Astrocyte of the cerebellum (primary cell): Measurements from ENCODE around the gene SMIM44.

Source experiments
- DNase-seq: peaks from one replicate; pipeline ENCODE4 v3.0.0-alpha.2; 2011; ENCODE audit warnings: low read depth
- H3K4me3 ChIP-seq: 2 replicates; pipeline ENCODE4 v1.5.1; 2011; ENCODE audit warnings: mild to moderate bottlenecking, low read depth, low read length, moderate library complexity
- in situ Hi-C: cut with HindIII; loops from 2 replicates; pipeline ENCODE4 v1.10.0; 2017; ENCODE audit warnings: low sequenced_read_pairs
- TF ChIP-seq, protein P1 (sequence below): IDR thresholded peaks from 2 replicates; pipeline ENCODE4 v1.5.1; 2012; ENCODE audit warnings: low read length, low read depth, moderate library complexity, mild to moderate bottlenecking; ENCODE audit errors: missing control alignments

SMIM44 gene

DNA sequence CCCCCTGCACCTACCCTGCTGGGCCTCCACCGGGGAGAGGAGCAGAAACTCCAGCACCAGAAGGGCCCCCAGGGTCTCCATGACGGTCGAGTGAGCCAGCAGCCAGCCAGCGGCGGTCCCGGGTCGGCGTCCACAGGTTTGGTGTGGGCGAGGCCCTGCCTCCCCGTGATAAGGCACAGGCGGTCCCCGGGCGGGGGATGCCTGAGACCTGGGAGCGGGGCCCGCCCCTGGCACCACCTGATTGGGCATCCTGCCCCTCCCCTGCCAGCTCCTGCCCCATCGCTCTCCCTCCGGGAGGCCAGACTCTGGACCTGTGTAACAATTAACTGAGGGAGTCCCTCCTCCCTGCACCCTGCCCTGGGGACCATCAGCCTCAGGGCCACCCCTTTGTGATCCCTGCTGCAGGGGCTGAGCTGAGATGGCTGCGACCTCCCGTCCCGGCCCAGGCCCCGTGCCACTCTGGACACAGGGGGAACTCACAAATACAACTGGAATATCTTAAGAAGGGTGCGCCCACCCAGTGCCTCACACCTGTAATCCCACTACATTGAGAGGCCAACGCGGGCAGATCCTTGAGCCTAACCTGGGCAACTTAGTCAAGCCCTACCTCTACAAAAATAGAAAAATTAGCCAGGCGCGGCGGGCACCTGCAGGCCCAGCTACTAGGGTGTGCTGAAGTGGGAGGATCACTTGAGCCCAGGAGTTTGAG lies 2.7 kb downstream of the SMIM44 start, which contains the start of gene SMIM24:
Gene SMIM24 (minus strand): TSS at position 143 of the 709 bp plus-strand sequence. CDS start 62 bp downstream, at position 81.
- in situ Hi-C loops = no loop called here
- DNase-seq = no peak
- H3K4me3 ChIP-seq = no peak within 1 kb of the TSS
- TF ChIP-seq, protein P1, sequence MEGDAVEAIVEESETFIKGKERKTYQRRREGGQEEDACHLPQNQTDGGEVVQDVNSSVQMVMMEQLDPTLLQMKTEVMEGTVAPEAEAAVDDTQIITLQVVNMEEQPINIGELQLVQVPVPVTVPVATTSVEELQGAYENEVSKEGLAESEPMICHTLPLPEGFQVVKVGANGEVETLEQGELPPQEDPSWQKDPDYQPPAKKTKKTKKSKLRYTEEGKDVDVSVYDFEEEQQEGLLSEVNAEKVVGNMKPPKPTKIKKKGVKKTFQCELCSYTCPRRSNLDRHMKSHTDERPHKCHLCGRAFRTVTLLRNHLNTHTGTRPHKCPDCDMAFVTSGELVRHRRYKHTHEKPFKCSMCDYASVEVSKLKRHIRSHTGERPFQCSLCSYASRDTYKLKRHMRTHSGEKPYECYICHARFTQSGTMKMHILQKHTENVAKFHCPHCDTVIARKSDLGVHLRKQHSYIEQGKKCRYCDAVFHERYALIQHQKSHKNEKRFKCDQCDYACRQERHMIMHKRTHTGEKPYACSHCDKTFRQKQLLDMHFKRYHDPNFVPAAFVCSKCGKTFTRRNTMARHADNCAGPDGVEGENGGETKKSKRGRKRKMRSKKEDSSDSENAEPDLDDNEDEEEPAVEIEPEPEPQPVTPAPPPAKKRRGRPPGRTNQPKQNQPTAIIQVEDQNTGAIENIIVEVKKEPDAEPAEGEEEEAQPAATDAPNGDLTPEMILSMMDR = no peak

DNA sequence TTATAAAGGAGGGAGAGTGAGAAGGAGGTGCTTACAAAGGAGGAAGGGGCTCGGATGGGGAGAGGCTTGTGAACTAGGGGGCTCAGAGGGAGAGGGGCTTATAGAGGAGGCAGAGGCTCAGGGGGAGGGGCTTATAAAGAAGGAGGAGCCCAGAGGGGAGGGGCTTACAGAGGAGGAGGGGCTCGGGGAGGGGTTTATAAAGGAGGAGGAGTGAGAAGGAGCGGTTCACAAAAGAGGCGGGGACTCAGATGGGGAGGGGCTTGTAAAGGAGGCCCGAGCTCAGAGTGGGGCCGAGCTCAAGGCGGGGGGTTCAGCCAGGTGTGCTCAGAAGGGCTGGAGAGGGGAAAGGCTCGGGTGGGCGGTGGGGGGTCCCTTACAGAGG lies 3.4 kb downstream of the SMIM44 start:
- in situ Hi-C loops = no loop called here
- TF ChIP-seq, protein P1 = no peak
- H3K4me3 ChIP-seq = no peak overlapping the region
- DNase-seq = no peak

DNA sequence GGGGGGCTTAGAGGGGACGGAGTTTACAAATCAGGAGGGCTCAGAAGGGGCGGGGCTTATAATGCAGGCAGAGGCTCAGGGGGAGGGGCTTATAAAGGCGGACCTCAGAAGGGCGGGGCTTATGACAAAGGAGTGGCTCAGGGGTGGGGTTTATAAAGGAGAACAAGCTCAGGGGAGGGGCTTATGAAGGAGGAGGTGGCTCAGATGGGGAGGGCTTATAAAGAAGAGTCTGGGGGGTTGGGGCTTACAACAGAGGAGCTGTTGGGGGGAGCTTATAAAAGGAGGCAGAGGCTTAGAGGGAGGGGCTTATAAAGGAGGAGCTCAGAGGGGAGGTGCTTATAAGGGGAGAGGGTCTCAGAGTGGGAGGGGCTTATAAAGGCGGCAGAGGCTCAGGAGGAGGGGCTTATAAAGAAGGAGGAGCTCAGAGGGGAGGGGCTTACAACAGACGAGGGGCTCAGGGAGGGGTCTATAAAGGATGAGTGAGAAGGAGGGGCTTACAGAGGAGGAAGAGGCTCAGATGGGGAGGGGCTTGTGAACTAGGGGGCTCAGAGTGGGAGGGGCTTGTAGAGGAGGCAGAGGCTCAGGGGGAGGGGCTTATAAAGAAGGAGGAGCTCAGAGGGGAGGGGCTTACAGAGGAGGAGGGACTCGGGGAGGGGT lies 3.9 kb downstream of the SMIM44 start:
- in situ Hi-C loops = no loop called here
- H3K4me3 ChIP-seq = no peak overlapping the region
- DNase-seq = no peak
- TF ChIP-seq, protein P1 = no peak

DNA sequence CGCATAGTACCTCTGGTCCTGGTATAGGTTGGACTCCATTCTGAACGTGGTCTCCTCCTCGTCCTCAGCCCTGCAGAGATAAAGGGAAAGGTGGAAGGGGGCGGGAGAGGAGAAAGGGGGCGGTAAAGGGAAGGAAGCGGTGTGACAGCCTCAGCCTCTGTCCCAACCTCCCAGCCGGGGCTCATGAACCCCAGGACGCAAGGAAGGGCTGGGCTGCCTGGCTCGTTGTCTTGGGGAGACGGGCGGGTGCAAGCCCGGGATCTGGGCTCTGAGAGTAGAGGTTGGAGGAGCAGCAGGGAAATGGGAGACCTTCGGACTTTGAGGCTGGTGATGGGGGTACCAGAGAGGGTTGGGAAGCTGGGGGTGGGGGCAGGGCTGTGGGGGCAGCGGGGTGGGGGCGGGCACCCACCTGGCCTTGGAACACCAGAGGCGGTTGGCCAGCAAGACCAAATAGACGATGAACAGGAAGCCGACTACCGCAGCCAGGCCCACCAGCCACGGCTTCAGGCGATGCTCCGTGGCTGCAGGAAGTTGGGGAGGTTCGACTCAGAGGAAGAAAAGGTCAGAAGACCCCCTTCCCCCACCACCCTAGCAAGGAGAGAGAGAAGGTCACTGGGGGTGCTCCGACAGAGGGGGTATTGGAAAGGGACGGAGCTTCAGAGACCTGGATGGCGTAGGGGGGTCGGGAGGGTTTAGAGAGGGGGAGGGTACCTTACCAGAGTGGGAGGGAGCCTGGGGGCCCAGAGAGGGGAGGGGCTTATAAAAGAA lies 4.6 kb downstream of the SMIM44 start:
- in situ Hi-C loops = no loop called here
- H3K4me3 ChIP-seq = no peak overlapping the region
- DNase-seq = no peak

DNA sequence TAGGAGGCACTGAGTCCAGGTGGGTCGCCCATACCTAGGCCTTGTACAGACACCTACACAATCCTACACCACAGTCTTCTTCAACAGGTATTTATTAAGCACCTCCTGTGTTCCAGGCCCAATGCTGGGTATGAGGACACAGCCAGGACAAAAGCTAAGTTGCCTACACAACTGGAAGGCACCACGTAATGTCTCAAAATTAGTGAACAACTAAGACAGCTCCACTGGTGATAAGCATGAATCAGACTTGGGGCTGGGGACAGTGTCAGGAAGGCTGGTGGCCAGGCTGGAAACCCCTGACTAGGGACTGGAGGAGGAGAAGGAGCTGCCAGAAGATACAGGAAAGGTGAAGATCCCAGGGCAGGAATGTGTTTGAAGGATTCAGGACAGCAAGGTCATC lies 5.3 kb downstream of the SMIM44 start:
- DNase-seq = no peak
- in situ Hi-C loops = no loop called here
- H3K4me3 ChIP-seq = no peak overlapping the region
- TF ChIP-seq, protein P1 = no peak

More for the DNA sequence above, 4.6 kb downstream of the SMIM44 start:
- TF ChIP-seq, protein P1 = no peak

DNA sequence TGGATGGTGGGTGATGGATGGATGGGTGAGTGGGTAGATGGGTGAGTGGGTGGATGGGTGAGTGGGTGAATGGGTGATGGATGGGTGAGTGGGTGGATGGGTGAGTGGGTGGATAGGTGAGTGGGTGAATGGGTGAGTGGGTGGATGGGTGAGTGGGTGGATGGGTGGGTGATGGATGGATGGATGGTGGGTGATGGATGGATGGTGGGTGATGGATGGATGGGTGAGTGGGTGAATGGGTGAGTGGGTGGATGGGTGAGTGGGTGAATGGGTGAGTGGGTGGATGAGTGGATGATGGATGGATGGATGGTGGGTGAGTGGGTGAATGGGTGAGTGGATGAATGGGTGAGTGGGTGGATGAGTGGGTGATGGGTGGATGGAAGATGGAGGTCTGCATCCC lies 5.7 kb downstream of the SMIM44 start:
- H3K4me3 ChIP-seq = no peak overlapping the region

More for the DNA sequence above, 5.7 kb downstream of the SMIM44 start:
- DNase-seq = no peak
- in situ Hi-C loops = no loop called here
- TF ChIP-seq, protein P1 = no peak
